Calu3 (cell line): ENCODE data around the gene LAMTOR2. TPM values are rescaled to one million over a fixed set of nuclear protein-coding genes. Genes with fewer than 3 reads are reported as not detected.

ENCODE experiments used
- BruUV-seq: library from RNA; stranded (reverse); fragments of 400-500 nt; replicated peaks from 2 replicates; lab custom pipeline; 2021; lab: Mats Ljungman, UMichigan
- CTCF ChIA-PET: fragments of 300-600 bp; sonication (Branson Sonifier 250); formaldehyde crosslinking; loops from one replicate; lab custom pipeline; 2022; ENCODE audit warnings: antibody characterized with exemption; lab: Charles Lee
- DNase-seq: peaks from one replicate; pipeline ENCODE4 v3.0.0; 2022
- H3K27ac Mint-ChIP-seq: one replicate; pipeline ENCODE4 v1.8.0; 2022; ENCODE audit warnings: mixed read lengths; ENCODE audit not compliant: unreplicated experiment
- H3K27me3 Mint-ChIP-seq: one replicate; pipeline ENCODE4 v1.8.0; 2022; ENCODE audit warnings: mixed read lengths; ENCODE audit not compliant: unreplicated experiment
- H3K36me3 Mint-ChIP-seq: one replicate; pipeline ENCODE4 v1.8.0; 2022; ENCODE audit warnings: mild to moderate bottlenecking, moderate library complexity, mixed read lengths; ENCODE audit not compliant: insufficient read depth, unreplicated experiment
- H3K4me1 Mint-ChIP-seq: one replicate; pipeline ENCODE4 v1.8.0; 2022; ENCODE audit warnings: mild to moderate bottlenecking, low read depth, mixed read lengths; ENCODE audit not compliant: unreplicated experiment
- H3K4me3 Mint-ChIP-seq: one replicate; pipeline ENCODE4 v1.8.0; 2022; ENCODE audit warnings: mild to moderate bottlenecking, low read depth, moderate library complexity, mixed read lengths; ENCODE audit not compliant: unreplicated experiment
- H3K9me3 Mint-ChIP-seq: one replicate; pipeline ENCODE4 v1.8.0; 2022; ENCODE audit warnings: low read depth, mixed read lengths; ENCODE audit not compliant: unreplicated experiment
- CTCF ChIP-seq: fragments of 200-600 bp; IDR thresholded peaks from one replicate; pipeline ENCODE4 v1.8.0; 2022; ENCODE audit warnings: antibody characterized with exemption; ENCODE audit not compliant: unreplicated experiment
- intact Hi-C: fragments of 100-400 bp; cut with micrococcal nuclease; formaldehyde crosslinking; loops from one replicate; pipeline ENCODE4 v1.10.0; 2022; ENCODE audit not compliant: unreplicated experiment
- total RNA-seq: library from RNA; stranded (reverse); gene quantifications from 2 replicates; pipeline ENCODE4 v1.2.3, GENCODE V29; 2022

LAMTOR2 gene
- total RNA-seq, 1 experiment from 2014 or later = 69.8 TPM

- no peak overlapping the region for H3K4me3 Mint-ChIP-seq
- peaks cover 53% of the 10 kb centered on the region for H3K4me1 Mint-ChIP-seq
- no peaks in the 10 kb centered on the region for H3K9me3 Mint-ChIP-seq
- intact Hi-C loops = loop anchor here (1.0 kb wide), 1 partner anchor 34 kb away; no protein-coding TSS in a partner anchor
- H3K27ac Mint-ChIP-seq = peak overlapping the region; percentile 98
- H3K27me3 Mint-ChIP-seq = no peaks in the 10 kb centered on the region
- DNase-seq = peak; percentile 60
- H3K36me3 Mint-ChIP-seq = peaks cover 18% of the 10 kb centered on the region
- CTCF ChIA-PET = interaction anchor here (0.5 to 19.9 kb wide), 13 partner anchors 11 to 187 kb away, joined by 3 to 356 read pairs (median 6); partner anchors contain the start of genes LMNA, PMF1 and SMG5
- BruUV-seq = no TSS peak
- no peak for TF ChIP-seq CTCF
Observed at GRCh38 chr1:156095906-156096508, 41.4 kb downstream of the LAMTOR2 start.

- TF ChIP-seq CTCF = peak; percentile 93
- H3K4me3 Mint-ChIP-seq = peak overlapping the region; percentile 27
Observed at GRCh38 chr1:156096640-156097391, 42.2 kb downstream of the LAMTOR2 start.

GRCh38 chr1:156097499-156098178 lies 43.1 kb downstream of the LAMTOR2 start:
- no peaks in the 10 kb centered on the region for H3K27me3 Mint-ChIP-seq

More at GRCh38 chr1:156096640-156097391, 42.2 kb downstream of the LAMTOR2 start:
- peaks cover 18% of the 10 kb centered on the region for H3K36me3 Mint-ChIP-seq
- H3K27me3 Mint-ChIP-seq = no peaks in the 10 kb centered on the region
- peaks cover 61% of the 10 kb centered on the region for H3K4me1 Mint-ChIP-seq
- intact Hi-C loops = loop anchor here (1.0 kb wide), 1 partner anchor 33 kb away; no protein-coding TSS in a partner anchor
- CTCF ChIA-PET = interaction anchor here (0.5 to 19.9 kb wide), 13 partner anchors 10 to 583 kb away, joined by 3 to 356 read pairs (median 6); partner anchors contain the start of genes LMNA, PMF1 and SMG5
- peak; percentile 97 for DNase-seq
- TSS peak; percentile 69 for BruUV-seq
- peak overlapping the region; percentile 98 for H3K27ac Mint-ChIP-seq
- H3K9me3 Mint-ChIP-seq = no peaks in the 10 kb centered on the region

More at GRCh38 chr1:156097499-156098178, 43.1 kb downstream of the LAMTOR2 start:
- no peak for TF ChIP-seq CTCF
- no peak overlapping the region for H3K4me3 Mint-ChIP-seq
- CTCF ChIA-PET = interaction anchor here (0.5 to 19.9 kb wide), 9 partner anchors 16 to 584 kb away, joined by 3 to 356 read pairs (median 8); partner anchors contain the start of genes LMNA and PMF1
- peak overlapping the region; percentile 98 for H3K27ac Mint-ChIP-seq
- H3K36me3 Mint-ChIP-seq = peaks cover 18% of the 10 kb centered on the region
- DNase-seq = no peak
- intact Hi-C loops = no loop called here
- peaks cover 69% of the 10 kb centered on the region for H3K4me1 Mint-ChIP-seq
- BruUV-seq = no TSS peak
- no peaks in the 10 kb centered on the region for H3K9me3 Mint-ChIP-seq
